Mucosa of stomach (tissue), 1 donor: ENCODE data around the gene GRID2.

Experiments used
- H3K27me3 ChIP-seq: one replicate; pipeline ENCODE4 v1.7.0; 2013; ENCODE audit warnings: mild to moderate bottlenecking, low read length; ENCODE audit not compliant: control insufficient read depth, insufficient read depth
- H3K36me3 ChIP-seq: one replicate; pipeline ENCODE4 v1.7.0; 2013; ENCODE audit warnings: low read length; ENCODE audit not compliant: control insufficient read depth, insufficient read depth
- H3K4me1 ChIP-seq: one replicate; pipeline ENCODE4 v1.7.0; 2013; ENCODE audit warnings: mild to moderate bottlenecking, low read length; ENCODE audit not compliant: control insufficient read depth, insufficient read depth
- H3K4me3 ChIP-seq: one replicate; pipeline ENCODE4 v1.7.0; 2013; ENCODE audit warnings: low read length
- H3K9ac ChIP-seq: one replicate; pipeline ENCODE4 v1.7.0; 2013; ENCODE audit warnings: mild to moderate bottlenecking, low read length, moderate library complexity
- H3K9me3 ChIP-seq: one replicate; pipeline ENCODE4 v1.7.0; 2013; ENCODE audit warnings: mild to moderate bottlenecking, low read length, moderate library complexity; ENCODE audit not compliant: control insufficient read depth
- donor health status: Pancreatic carcinoma.

GRID2 gene

DNA sequence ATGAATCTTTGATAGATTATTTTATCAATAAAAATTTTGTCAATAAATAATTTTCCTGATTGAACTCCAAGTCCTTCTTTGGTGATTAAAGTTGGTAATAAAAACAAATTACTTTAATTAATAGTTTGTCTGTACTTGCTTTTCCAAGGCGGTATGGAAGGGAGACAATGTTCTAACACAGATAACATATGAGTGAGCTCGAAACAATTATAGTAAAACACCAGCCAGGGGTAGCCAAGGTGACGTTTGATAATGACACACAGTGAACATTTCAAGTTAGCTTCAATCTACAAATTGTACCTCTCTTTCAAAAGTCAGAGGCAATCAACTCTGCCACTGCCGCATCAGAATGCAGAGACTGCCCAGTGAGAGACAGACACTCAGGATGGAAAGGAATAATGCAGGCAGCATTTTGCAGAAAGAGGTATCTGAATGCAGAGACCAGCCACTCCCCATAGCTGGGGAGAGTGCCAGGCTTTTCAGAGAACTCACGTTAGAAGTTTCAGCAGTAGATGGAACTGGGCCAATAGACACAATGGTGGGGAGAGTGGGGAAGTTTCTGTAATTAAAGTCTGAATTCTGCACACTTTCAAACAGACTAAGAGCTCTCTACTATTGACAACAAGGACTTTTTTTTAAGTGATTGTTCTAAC lies 1506.7 kb downstream of the GRID2 start:
- no peak overlapping the region for H3K9ac ChIP-seq
- no peak overlapping the region for H3K4me3 ChIP-seq
- no peaks in the 10 kb centered on the region for H3K36me3 ChIP-seq
- no peaks in the 10 kb centered on the region for H3K9me3 ChIP-seq
- H3K27me3 ChIP-seq, result no peaks in the 10 kb centered on the region
- no peaks in the 10 kb centered on the region for H3K4me1 ChIP-seq

DNA sequence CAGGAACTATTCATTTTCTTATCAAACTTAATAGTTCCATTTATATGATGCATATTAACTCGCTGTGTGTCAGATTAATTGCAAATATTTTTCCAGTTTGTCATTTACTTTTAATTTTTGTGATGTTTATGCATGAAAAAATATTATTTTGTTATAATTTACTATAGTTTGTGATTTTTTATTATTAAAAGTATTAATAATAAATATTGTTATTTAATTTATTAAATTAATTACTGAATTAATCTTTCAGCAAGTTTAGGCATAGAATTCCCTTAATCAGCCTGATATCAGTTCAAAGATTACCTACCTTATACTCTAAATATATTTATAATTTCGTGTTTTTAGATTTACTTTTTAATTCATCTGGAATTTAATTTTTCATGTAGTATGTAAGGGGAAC lies 1509.3 kb downstream of the GRID2 start:
- no peak overlapping the region for H3K9ac ChIP-seq
- H3K9me3 ChIP-seq, result no peaks in the 10 kb centered on the region
- no peaks in the 10 kb centered on the region for H3K4me1 ChIP-seq
- no peaks in the 10 kb centered on the region for H3K27me3 ChIP-seq
- H3K4me3 ChIP-seq, result no peak overlapping the region
- no peaks in the 10 kb centered on the region for H3K36me3 ChIP-seq

DNA sequence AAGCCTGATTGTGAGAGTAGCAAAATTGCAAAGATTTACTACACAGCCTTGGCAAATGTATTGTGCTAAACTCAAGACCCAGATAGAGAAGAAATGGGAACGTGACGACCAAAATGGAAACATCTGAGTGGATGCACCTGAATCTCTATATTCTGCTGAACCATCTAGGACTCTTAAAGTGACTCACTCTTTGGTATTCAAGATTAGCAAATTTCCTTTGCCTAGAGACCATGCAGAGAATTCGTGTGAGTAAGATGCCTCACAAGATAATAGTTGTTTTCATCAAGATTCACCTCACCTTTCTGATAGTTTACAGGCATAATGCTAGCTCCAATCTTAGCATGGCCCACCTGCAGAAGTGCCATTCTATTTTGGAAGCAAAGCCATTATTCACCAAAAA lies 1510.4 kb downstream of the GRID2 start:
- Histone ChIP-seq H3K9me3 (no peaks in the 10 kb centered on the region), H3K4me3 (no peak overlapping the region), H3K9ac (no peak overlapping the region), H3K27me3 (no peaks in the 10 kb centered on the region), H3K36me3 (no peaks in the 10 kb centered on the region), H3K4me1 (no peaks in the 10 kb centered on the region)

DNA sequence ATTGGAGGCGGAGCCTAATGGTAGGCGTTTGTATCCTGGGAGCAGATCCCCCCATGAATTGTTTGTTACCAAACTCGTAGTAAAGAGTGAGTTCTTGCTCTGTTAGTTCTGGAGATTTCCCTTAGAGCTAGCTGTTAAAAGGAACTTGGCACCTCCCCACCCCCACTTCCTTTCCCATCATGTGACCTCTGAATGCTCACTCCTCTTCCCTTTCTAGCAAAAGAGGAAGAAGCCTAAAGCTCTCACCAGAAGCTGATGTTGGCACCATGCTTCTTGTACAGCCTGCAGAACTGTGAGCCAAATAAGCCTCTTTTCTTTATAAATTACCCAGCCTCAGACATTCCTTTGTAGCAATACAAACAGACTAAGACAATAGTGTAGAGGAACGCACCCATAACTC lies 1511.0 kb downstream of the GRID2 start:
- Histone ChIP-seq H3K36me3 (no peaks in the 10 kb centered on the region), H3K4me3 (no peak overlapping the region), H3K9ac (no peak overlapping the region), H3K27me3 (no peaks in the 10 kb centered on the region), H3K4me1 (no peaks in the 10 kb centered on the region), H3K9me3 (no peaks in the 10 kb centered on the region)
